Esophagus muscularis mucosa (tissue), 4 donors: ENCODE results near the gene BBX. TPM values are rescaled to one million over a fixed set of nuclear protein-coding genes. Genes with fewer than 3 reads are reported as not detected.

Experiments
- DNase-seq: peaks from one replicate; pipeline ENCODE4 v3.0.0-alpha.2; 2017; ENCODE audit errors: extremely low spot score
- H3K27ac ChIP-seq, 4 donors: fragments of 200-600 bp; sonication (generic); replicated peaks in 1 of 4; 1 replicate in 3 of 4; 2 replicates in 1 of 4; pipeline ENCODE4 v1.5.1; 2016 to 2019; ENCODE audit warnings: mild to moderate bottlenecking in 1 of 4
- H3K27me3 ChIP-seq, 4 donors: fragments of 200-600 bp; sonication (generic); one replicate each; pipeline versions ENCODE4 v1.5.1 to v1.6.0; 2016 to 2019
- H3K36me3 ChIP-seq, 4 donors: fragments of 200-600 bp; sonication (generic); one replicate each; pipeline ENCODE4 v1.5.1; 2016 to 2019
- H3K4me1 ChIP-seq, 4 donors: fragments of 200-600 bp; sonication (generic); one replicate each; pipeline ENCODE4 v1.5.1; 2016 to 2019
- H3K4me3 ChIP-seq, 4 donors: fragments of 200-600 bp; sonication (generic); 1 replicate in 2 of 4; 2 replicates in 2 of 4; pipeline ENCODE4 v1.5.1; 2016 to 2019; ENCODE audit warnings: mild to moderate bottlenecking in 4 of 4, moderate library complexity in 1 of 4
- H3K9me3 ChIP-seq, 4 donors: fragments of 200-600 bp; sonication (generic); 1 replicate in 3 of 4; 2 replicates in 1 of 4; pipeline ENCODE4 v1.5.1; 2016 to 2019
- CTCF ChIP-seq, 3 experiments: fragments of 200-600 bp in 2 of 3; fragments of 450-650 bp in 1 of 3; sonication (generic) in 2 of 3; IDR thresholded peaks; one replicate each; pipeline ENCODE4 v1.5.1; 2017 to 2019; ENCODE audit warnings: antibody characterized with exemption in 3 of 3, mild to moderate bottlenecking in 2 of 3, moderate library complexity in 1 of 3
- EP300 ChIP-seq: sonication (generic); formaldehyde crosslinking; IDR thresholded peaks from one replicate; pipeline ENCODE4 v1.6.1; 2017; ENCODE audit warnings: antibody characterized with exemption
- POLR2A ChIP-seq: fragments of 450-650 bp; IDR thresholded peaks from one replicate; pipeline ENCODE4 v1.6.1; 2017; ENCODE audit warnings: antibody characterized with exemption, moderate library complexity, mild to moderate bottlenecking, low read depth
- POLR2AphosphoS5 ChIP-seq, 2 donors: sonication (generic); formaldehyde crosslinking; IDR thresholded peaks; one replicate each; pipeline ENCODE4 v1.6.1; 2017; ENCODE audit warnings: antibody characterized with exemption in 2 of 2
- WGBS: methylation state at CpG from one replicate; pipeline ENCODE4 v1.1.5; 2018; 5-methylcytosine and 5-hydroxymethylcytosine counted together
- intact Hi-C: fragments of 100-400 bp; cut with DNase I; formaldehyde crosslinking; loops from one replicate; pipeline ENCODE4 v1.15.1; 2023
- total RNA-seq, 4 donors: library from RNA; depleted of rRNA; stranded (reverse); fragments of >200 nt; gene quantifications; one replicate each; pipeline versions ENCODE4 v1.1.0 to v1.2.1, GENCODE V29; 2016

Gene BBX
- total RNA-seq, 4 donors from 2014 or later = 49.2 to 78.9 (median 77.9) TPM

GRCh38 chr3:107588217-107588616, 65.5 kb downstream of the BBX start:
- TF ChIP-seq CTCF (IDR thresholded peaks at IDR 0.05) (no peak), POLR2AphosphoS5 (IDR thresholded peaks at IDR 0.05) (no peak), EP300 (no peak), POLR2A (no peak)
- Histone ChIP-seq H3K4me1 (peaks cover 0 to 7% (median 1%) of the 10 kb centered on the region in 4 donors), H3K27ac (no peak overlapping the region), H3K36me3 (no peaks in the 10 kb centered on the region), H3K27me3 (no peaks in the 10 kb centered on the region), H3K9me3 (no peaks in the 10 kb centered on the region), H3K4me3 (no peak overlapping the region)
- intact Hi-C loops = no loop called here
- DNase-seq = no peak
- 28% methylated on average over 1 of the region's 1 CpG for WGBS

- TF ChIP-seq EP300 (no peak), POLR2A (no peak), POLR2AphosphoS5 (IDR thresholded peaks at IDR 0.05) (no peak), CTCF (IDR thresholded peaks at IDR 0.05) (no peak)
- H3K27me3 ChIP-seq = no peaks in the 10 kb centered on the region
- H3K9me3 ChIP-seq = no peaks in the 10 kb centered on the region
- intact Hi-C loops = no loop called here
- WGBS = 60% methylated on average over 1 of the region's 1 CpG
- no peak for DNase-seq
- H3K4me1 ChIP-seq = peaks cover 0 to 7% (median 1%) of the 10 kb centered on the region in 4 donors
- no peak overlapping the region for H3K27ac ChIP-seq
- no peak overlapping the region for H3K4me3 ChIP-seq
- H3K36me3 ChIP-seq = no peaks in the 10 kb centered on the region
Observed at GRCh38 chr3:107589454-107589853, 66.7 kb downstream of the BBX start.

GRCh38 chr3:107590786-107591185, 68.0 kb downstream of the BBX start:
- H3K36me3 ChIP-seq = no peaks in the 10 kb centered on the region
- H3K4me3 ChIP-seq = no peak overlapping the region
- no peaks in the 10 kb centered on the region for H3K27me3 ChIP-seq
- peaks cover 0 to 7% (median 5%) of the 10 kb centered on the region in 4 donors for H3K4me1 ChIP-seq
- H3K27ac ChIP-seq = no peak overlapping the region
- TF ChIP-seq POLR2AphosphoS5 (IDR thresholded peaks at IDR 0.05) (no peak), EP300 (no peak), CTCF (IDR thresholded peaks at IDR 0.05) (no peak), POLR2A (no peak)
- no peaks in the 10 kb centered on the region for H3K9me3 ChIP-seq
- intact Hi-C loops = no loop called here
- 100% methylated on average over 1 of the region's 1 CpG for WGBS
- DNase-seq = no peak

GRCh38 chr3:107592073-107592472, 69.3 kb downstream of the BBX start:
- Histone ChIP-seq H3K27me3 (no peaks in the 10 kb centered on the region), H3K36me3 (no peaks in the 10 kb centered on the region), H3K4me1 (peaks cover 3 to 7% (median 5%) of the 10 kb centered on the region in 4 donors), H3K27ac (no peak overlapping the region), H3K9me3 (no peaks in the 10 kb centered on the region), H3K4me3 (no peak overlapping the region)
- TF ChIP-seq POLR2AphosphoS5 (IDR thresholded peaks at IDR 0.05) (no peak), EP300 (no peak), CTCF (IDR thresholded peaks at IDR 0.05) (no peak), POLR2A (no peak)
- WGBS = 98% methylated on average over 5 of the region's 5 CpGs
- intact Hi-C loops = no loop called here
- DNase-seq = no peak

- H3K9me3 ChIP-seq = no peaks in the 10 kb centered on the region
- H3K27me3 ChIP-seq = no peaks in the 10 kb centered on the region
- TF ChIP-seq POLR2A = no peak
- no peak for TF ChIP-seq POLR2AphosphoS5 (IDR thresholded peaks at IDR 0.05)
- no peak for TF ChIP-seq EP300
- no peak for TF ChIP-seq CTCF (IDR thresholded peaks at IDR 0.05)
- WGBS = 69% methylated on average over 3 of the region's 3 CpGs
- H3K27ac ChIP-seq = no peak overlapping the region
- intact Hi-C loops = no loop called here
- no peak overlapping the region for H3K4me3 ChIP-seq
- peaks cover 11 to 31% (median 27%) of the 10 kb centered on the region in 4 donors for H3K4me1 ChIP-seq
- H3K36me3 ChIP-seq = no peaks in the 10 kb centered on the region
- no peak for DNase-seq
Observed at GRCh38 chr3:107594870-107595269, 72.1 kb downstream of the BBX start.
